HEK293 (cell line): ENCODE measurements around the gene HOXA3.
A peak's percentile ranks its signal among the peaks of the same experiment; 100 is the strongest.

Experiments
- CTCF ChIA-PET: fragments of 350-600 bp; formaldehyde crosslinking; extraction: SDS; loops from one replicate; lab custom pipeline; 2021; ENCODE audit warnings: antibody characterized with exemption; lab: Yijun Ruan, JAX
- POLR2A ChIA-PET: fragments of 300-600 bp; formaldehyde crosslinking; extraction: SDS; loops from one replicate; lab custom pipeline; 2020; ENCODE audit warnings: antibody characterized with exemption, inconsistent platforms; lab: Yijun Ruan, JAX
- H3K27ac ChIP-seq: fragments of 200-500 bp; sonication (Bioruptor generic); 2 replicates; pipeline ENCODE4 v1.5.1; 2014; ENCODE audit warnings: low read depth, low read length, control low read depth, inconsistent platforms; ENCODE audit errors: extremely low read depth
- H3K36me3 ChIP-seq, 2 experiments: fragments of 200-500 bp in 1 of 2; sonication (Bioruptor generic) in 1 of 2; 1 replicate in 1 of 2; 2 replicates in 1 of 2; pipeline ENCODE4 v1.5.1; 2014 to 2017; ENCODE audit warnings: inconsistent platforms in 2 of 2, low read length in 2 of 2; ENCODE audit not compliant: control insufficient read depth in 2 of 2, insufficient read depth in 1 of 2
- H3K4me1 ChIP-seq: fragments of 200-500 bp; sonication (Bioruptor generic); 2 replicates; pipeline ENCODE4 v1.5.1; 2014; ENCODE audit warnings: mild to moderate bottlenecking, low read length, inconsistent platforms; ENCODE audit not compliant: control insufficient read depth, insufficient read depth
- H3K4me3 ChIP-seq: 2 replicates; pipeline ENCODE4 v1.5.1; 2011; ENCODE audit warnings: low read depth, mild to moderate bottlenecking, control low read depth, low read length, moderate library complexity
- H3K9me3 ChIP-seq: fragments of 200-500 bp; sonication (Bioruptor generic); 2 replicates; pipeline ENCODE4 v1.5.1; 2014; ENCODE audit warnings: low read depth, low read length, inconsistent platforms; ENCODE audit not compliant: control insufficient read depth, insufficient read depth
- GFI1B ChIP-seq: fragments of 450-650 bp; formaldehyde crosslinking; IDR thresholded peaks from 2 replicates; pipeline ENCODE4 v1.5.1; 2016; ENCODE audit warnings: missing biosample characterization, missing genetic modification characterization
- HOXA7 ChIP-seq: sonication (generic); formaldehyde crosslinking; IDR thresholded peaks from 2 replicates; pipeline ENCODE4 v1.8.1; 2022; ENCODE audit warnings: missing genetic modification reagents, borderline replicate concordance
- KLF7 ChIP-seq: fragments of 450-650 bp; formaldehyde crosslinking; IDR thresholded peaks from 2 replicates; pipeline ENCODE4 v1.5.1; 2016; ENCODE audit warnings: missing biosample characterization, missing genetic modification characterization, borderline replicate concordance
- SCRT2 ChIP-seq: fragments of 450-650 bp; formaldehyde crosslinking; IDR thresholded peaks from 2 replicates; pipeline ENCODE4 v1.5.1; 2016; ENCODE audit warnings: missing biosample characterization, missing genetic modification characterization
- SP3 ChIP-seq: fragments of 450-650 bp; formaldehyde crosslinking; IDR thresholded peaks from 2 replicates; pipeline ENCODE4 v1.5.1; 2016; ENCODE audit warnings: missing biosample characterization, missing genetic modification characterization
- ZBTB20 ChIP-seq: fragments of 450-650 bp; formaldehyde crosslinking; IDR thresholded peaks from 2 replicates; pipeline ENCODE4 v1.5.1; 2016; ENCODE audit warnings: missing biosample characterization, missing genetic modification characterization
- ZBTB26 ChIP-seq: fragments of 450-650 bp; formaldehyde crosslinking; optimal IDR thresholded peaks from 2 replicates; pipeline ENCODE3; 2016; ENCODE audit warnings: missing biosample characterization, mild to moderate bottlenecking, missing genetic modification characterization
- ZBTB48 ChIP-seq: fragments of 450-650 bp; formaldehyde crosslinking; IDR thresholded peaks from 2 replicates; pipeline ENCODE4 v1.5.1; 2016; ENCODE audit warnings: missing biosample characterization, missing genetic modification characterization
- ZNF155 ChIP-seq: fragments of 450-650 bp; formaldehyde crosslinking; IDR thresholded peaks from 2 replicates; pipeline ENCODE4 v1.5.1; 2016; ENCODE audit warnings: missing biosample characterization, missing genetic modification characterization
- ZNF174 ChIP-seq: fragments of 450-650 bp; formaldehyde crosslinking; IDR thresholded peaks from 2 replicates; pipeline ENCODE4 v1.5.0; 2017; ENCODE audit warnings: missing biosample characterization, mild to moderate bottlenecking, missing genetic modification characterization
- ZNF302 ChIP-seq: fragments of 450-650 bp; formaldehyde crosslinking; IDR thresholded peaks from 2 replicates; pipeline ENCODE4 v1.5.1; 2016; ENCODE audit warnings: missing biosample characterization, missing genetic modification characterization, low read depth
- ZNF335 ChIP-seq: fragments of 450-650 bp; formaldehyde crosslinking; conservative IDR thresholded peaks from 2 replicates; pipeline ENCODE4 v1.5.1; 2016; ENCODE audit warnings: missing biosample characterization, missing genetic modification characterization
- ZNF341 ChIP-seq: fragments of 450-650 bp; formaldehyde crosslinking; IDR thresholded peaks from 2 replicates; pipeline ENCODE4; 2016; ENCODE audit warnings: low read depth, missing biosample characterization, missing genetic modification characterization
- ZNF37A ChIP-seq: fragments of 450-650 bp; IDR thresholded peaks from 2 replicates; pipeline ENCODE4 v1.5.1; 2018; ENCODE audit warnings: missing biosample characterization, missing genetic modification characterization
- ZNF426 ChIP-seq: fragments of 450-650 bp; formaldehyde crosslinking; IDR thresholded peaks from 2 replicates; pipeline ENCODE4 v1.5.1; 2017; ENCODE audit warnings: missing biosample characterization, missing genetic modification characterization, mild to moderate bottlenecking, inconsistent platforms, moderate library complexity
- ZNF510 ChIP-seq: fragments of 450-650 bp; formaldehyde crosslinking; IDR thresholded peaks from 2 replicates; pipeline ENCODE4 v1.5.1; 2018; ENCODE audit warnings: mild to moderate bottlenecking, missing genetic modification characterization, missing biosample characterization; ENCODE audit not compliant: insufficient replicate concordance
- ZNF529 ChIP-seq: fragments of 450-650 bp; formaldehyde crosslinking; IDR thresholded peaks from 2 replicates; pipeline ENCODE4 v1.5.1; 2017; ENCODE audit warnings: missing genetic modification characterization, missing biosample characterization; ENCODE audit not compliant: insufficient replicate concordance
- ZNF629 ChIP-seq: fragments of 450-650 bp; formaldehyde crosslinking; IDR thresholded peaks from 2 replicates; pipeline ENCODE4 v1.5.1; 2017; ENCODE audit warnings: missing biosample characterization, missing genetic modification characterization
- ZNF677 ChIP-seq: fragments of 450-650 bp; IDR thresholded peaks from 2 replicates; pipeline ENCODE4 v1.5.0; 2018; ENCODE audit warnings: missing biosample characterization, mild to moderate bottlenecking, missing genetic modification characterization, moderate library complexity
- ZNF692 ChIP-seq: fragments of 450-650 bp; formaldehyde crosslinking; IDR thresholded peaks from 2 replicates; pipeline ENCODE4 v1.5.1; 2016; ENCODE audit warnings: missing biosample characterization, missing genetic modification characterization
- ZXDB ChIP-seq: fragments of 450-650 bp; formaldehyde crosslinking; IDR thresholded peaks from 2 replicates; pipeline ENCODE4 v1.5.1; 2016; ENCODE audit warnings: missing biosample characterization, missing genetic modification characterization
- TF ChIP-seq, protein P1 (sequence below): fragments of 450-650 bp; formaldehyde crosslinking; IDR thresholded peaks from 2 replicates; pipeline ENCODE4 v1.5.1; 2016; ENCODE audit warnings: missing biosample characterization, missing genetic modification characterization
- TF ChIP-seq, protein P2 (sequence below): fragments of 450-650 bp; formaldehyde crosslinking; IDR thresholded peaks from 2 replicates; pipeline ENCODE4 v1.5.1; 2016; ENCODE audit warnings: missing biosample characterization, missing genetic modification characterization, borderline replicate concordance

HOXA3 gene

DNA sequence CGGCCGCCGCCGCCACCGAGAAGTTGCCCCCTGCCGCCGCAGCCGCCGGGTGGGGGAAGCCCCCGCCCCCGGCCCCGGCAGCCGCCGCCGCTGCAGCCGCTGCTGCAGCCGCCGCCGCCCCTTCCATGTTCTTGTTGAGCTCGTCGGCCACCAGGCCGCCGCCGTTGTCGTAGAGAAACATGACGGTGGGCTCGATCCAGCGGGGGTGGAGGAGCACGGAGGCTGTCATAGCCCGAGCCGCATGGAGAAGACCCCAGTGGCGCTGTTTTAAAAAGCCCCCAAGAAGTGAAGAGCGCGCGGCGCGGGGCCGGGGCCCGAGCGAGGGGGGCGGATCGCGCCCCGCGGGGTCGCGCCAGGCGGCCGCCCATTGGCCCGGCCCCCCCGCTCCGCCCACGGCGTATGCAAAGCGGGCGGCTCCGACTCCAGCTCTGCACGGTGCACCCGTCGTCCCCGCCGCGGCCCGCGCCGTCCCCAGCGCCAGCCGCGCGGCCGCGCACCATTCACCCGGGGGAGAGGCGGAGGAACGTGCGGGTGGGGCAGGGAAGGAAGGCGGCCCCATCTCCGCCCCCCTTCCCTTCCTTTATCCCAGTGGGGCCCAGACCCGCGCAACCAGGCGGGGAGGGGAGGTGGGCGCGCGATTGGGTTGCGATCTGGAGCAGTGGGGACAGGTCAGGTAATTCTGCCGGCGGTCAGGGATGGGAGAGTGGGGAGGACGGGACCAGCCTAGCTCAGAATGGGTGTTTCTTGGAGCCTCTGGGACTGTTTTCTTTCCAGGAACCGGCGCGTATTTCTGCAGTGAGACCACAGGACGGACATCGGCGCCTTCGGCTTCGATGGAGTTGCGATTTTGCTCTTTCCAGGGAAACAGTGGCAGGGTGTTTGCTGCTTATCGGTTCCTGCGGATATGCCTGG is 47.7 kb upstream of the HOXA3 start, which contains the start of gene HOXA13 (continued):
- TF ChIP-seq KLF7 (tag by site-specific recombination): peak; percentile 60; the same call in 1 of the 2 replicates
- TF ChIP-seq, protein P1, sequence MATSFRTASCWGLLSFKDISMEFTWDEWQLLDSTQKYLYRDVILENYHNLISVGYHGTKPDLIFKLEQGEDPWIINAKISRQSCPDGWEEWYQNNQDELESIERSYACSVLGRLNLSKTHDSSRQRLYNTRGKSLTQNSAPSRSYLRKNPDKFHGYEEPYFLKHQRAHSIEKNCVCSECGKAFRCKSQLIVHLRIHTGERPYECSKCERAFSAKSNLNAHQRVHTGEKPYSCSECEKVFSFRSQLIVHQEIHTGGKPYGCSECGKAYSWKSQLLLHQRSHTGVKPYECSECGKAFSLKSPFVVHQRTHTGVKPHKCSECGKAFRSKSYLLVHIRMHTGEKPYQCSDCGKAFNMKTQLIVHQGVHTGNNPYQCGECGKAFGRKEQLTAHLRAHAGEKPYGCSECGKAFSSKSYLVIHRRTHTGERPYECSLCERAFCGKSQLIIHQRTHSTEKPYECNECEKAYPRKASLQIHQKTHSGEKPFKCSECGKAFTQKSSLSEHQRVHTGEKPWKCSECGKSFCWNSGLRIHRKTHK (tag by site-specific recombination): no peak
- TF ChIP-seq ZNF155: no peak
- no peak for TF ChIP-seq ZNF335 (tag by site-specific recombination)
- TF ChIP-seq ZXDB (tag by site-specific recombination): peak; percentile 48

DNA sequence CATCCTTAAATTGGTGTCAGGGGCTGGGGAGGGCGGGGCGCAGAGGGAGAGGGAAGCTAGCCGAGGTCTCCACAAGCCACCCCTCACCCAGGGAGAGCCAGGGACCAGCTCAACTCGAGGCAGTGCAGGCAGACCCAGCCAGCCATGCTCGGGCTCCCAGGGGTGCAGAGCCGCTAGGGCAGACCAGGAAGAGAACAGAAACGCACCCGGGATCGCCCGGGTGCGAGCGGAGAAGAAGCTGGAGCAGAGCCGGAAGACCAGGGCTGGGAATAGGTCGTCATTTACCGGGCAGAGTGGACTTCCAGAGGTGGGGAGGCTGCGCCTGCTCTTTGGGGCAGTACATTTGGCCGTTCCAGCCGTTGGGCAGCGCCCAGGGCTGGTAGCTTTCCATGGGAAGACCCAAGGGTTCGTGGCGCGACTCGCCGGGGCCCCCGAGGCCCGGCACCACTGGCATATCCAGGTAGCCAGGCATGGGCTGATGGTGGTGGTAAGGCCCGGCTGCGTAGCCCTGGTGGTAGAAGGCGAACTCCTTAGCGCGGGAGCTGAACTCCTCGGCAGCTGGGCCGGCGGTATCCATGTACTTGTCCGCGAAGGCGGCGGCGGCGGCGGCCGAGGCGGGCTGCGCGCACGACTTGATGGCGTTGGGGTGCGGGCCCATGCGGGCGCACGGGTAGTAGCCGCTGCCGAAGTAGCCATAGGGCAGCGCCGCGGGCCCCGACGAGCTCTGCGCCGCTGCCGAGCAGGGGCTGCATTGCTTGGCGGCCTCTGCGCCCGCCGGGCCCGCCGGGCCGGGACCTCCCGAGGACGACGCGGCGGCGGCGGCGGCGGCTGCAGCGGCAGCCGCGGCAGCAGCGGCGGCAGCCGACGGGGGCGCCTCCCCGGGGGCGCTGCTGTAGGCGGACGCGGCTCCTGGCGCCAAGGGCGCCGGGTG is 46.8 kb upstream of the HOXA3 start:
- Histone ChIP-seq H3K27ac (peak overlapping the region; percentile 92), H3K4me3 (peak overlapping the region; percentile 89)
- CTCF ChIA-PET: interaction anchor here (0.5 to 3.0 kb wide), 15 partner anchors 9 to 897 kb away, joined by 3 to 12 read pairs (median 4); no protein-coding TSS in a partner anchor
- TF ChIP-seq ZNF510: no peak
- no peak for TF ChIP-seq ZNF426 (tag by site-specific recombination)
- TF ChIP-seq GFI1B: no peak
- TF ChIP-seq SCRT2 (tag by site-specific recombination): no peak
- TF ChIP-seq ZNF629: no peak
- no peak for TF ChIP-seq ZNF37A (tag by site-specific recombination)
- no peak for TF ChIP-seq ZNF302 (tag by site-specific recombination)
- TF ChIP-seq ZNF677 (tag by site-specific recombination): 0 out of 2 replicates have a peak, but pooled peaks have one; percentile 6
- no peak for TF ChIP-seq ZNF529 (tag by site-specific recombination)
- peak; percentile 81 for TF ChIP-seq ZBTB26 (tag by site-specific recombination)
- TF ChIP-seq, protein P2, sequence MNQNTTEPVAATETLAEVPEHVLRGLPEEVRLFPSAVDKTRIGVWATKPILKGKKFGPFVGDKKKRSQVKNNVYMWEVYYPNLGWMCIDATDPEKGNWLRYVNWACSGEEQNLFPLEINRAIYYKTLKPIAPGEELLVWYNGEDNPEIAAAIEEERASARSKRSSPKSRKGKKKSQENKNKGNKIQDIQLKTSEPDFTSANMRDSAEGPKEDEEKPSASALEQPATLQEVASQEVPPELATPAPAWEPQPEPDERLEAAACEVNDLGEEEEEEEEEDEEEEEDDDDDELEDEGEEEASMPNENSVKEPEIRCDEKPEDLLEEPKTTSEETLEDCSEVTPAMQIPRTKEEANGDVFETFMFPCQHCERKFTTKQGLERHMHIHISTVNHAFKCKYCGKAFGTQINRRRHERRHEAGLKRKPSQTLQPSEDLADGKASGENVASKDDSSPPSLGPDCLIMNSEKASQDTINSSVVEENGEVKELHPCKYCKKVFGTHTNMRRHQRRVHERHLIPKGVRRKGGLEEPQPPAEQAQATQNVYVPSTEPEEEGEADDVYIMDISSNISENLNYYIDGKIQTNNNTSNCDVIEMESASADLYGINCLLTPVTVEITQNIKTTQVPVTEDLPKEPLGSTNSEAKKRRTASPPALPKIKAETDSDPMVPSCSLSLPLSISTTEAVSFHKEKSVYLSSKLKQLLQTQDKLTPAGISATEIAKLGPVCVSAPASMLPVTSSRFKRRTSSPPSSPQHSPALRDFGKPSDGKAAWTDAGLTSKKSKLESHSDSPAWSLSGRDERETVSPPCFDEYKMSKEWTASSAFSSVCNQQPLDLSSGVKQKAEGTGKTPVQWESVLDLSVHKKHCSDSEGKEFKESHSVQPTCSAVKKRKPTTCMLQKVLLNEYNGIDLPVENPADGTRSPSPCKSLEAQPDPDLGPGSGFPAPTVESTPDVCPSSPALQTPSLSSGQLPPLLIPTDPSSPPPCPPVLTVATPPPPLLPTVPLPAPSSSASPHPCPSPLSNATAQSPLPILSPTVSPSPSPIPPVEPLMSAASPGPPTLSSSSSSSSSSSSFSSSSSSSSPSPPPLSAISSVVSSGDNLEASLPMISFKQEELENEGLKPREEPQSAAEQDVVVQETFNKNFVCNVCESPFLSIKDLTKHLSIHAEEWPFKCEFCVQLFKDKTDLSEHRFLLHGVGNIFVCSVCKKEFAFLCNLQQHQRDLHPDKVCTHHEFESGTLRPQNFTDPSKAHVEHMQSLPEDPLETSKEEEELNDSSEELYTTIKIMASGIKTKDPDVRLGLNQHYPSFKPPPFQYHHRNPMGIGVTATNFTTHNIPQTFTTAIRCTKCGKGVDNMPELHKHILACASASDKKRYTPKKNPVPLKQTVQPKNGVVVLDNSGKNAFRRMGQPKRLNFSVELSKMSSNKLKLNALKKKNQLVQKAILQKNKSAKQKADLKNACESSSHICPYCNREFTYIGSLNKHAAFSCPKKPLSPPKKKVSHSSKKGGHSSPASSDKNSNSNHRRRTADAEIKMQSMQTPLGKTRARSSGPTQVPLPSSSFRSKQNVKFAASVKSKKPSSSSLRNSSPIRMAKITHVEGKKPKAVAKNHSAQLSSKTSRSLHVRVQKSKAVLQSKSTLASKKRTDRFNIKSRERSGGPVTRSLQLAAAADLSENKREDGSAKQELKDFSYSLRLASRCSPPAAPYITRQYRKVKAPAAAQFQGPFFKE (tag by site-specific recombination): no peak
- TF ChIP-seq ZNF692: no peak
- TF ChIP-seq ZNF174 (tag by site-specific recombination): no peak
- 0 out of 2 replicates have a peak, but pooled peaks have one; percentile 4 for TF ChIP-seq SP3
- peak; percentile 86; the same call in 1 of the 2 replicates for TF ChIP-seq ZBTB20 (tag by site-specific recombination)
- TF ChIP-seq HOXA7 (CRISPR knock-in tag): no peak
- peak; percentile 69; the same call in 1 of the 2 replicates for TF ChIP-seq ZNF341 (tag by site-specific recombination)
- peak; percentile 75 for TF ChIP-seq ZBTB48 (tag by site-specific recombination)

More for the DNA sequence above, 46.8 kb upstream of the HOXA3 start:
- H3K9me3 ChIP-seq: no peaks in the 10 kb centered on the region
- POLR2A ChIA-PET: interaction anchor here (0.6 to 3.7 kb wide), 14 partner anchors 9 to 1269 kb away, joined by 3 to 36 read pairs (median 4); partner anchors contain the start of genes HIBADH and HOXA11
- peaks cover 17% of the 10 kb centered on the region for H3K4me1 ChIP-seq
- peaks cover 4 to 8% of the 10 kb centered on the region in 2 experiments; a peak in 2 of 3 replicates for H3K36me3 ChIP-seq
